NCI-H526 treated with DMSO at 0.1 percent for 48 hours (cell line): ENCODE measurements around the gene SLC26A11.
"Not testable (repeated sequence)": the region's sequence is repeated elsewhere in the genome, so short reads cannot be mapped to it uniquely, and the experiment has no call there.

Source experiments
- DNase-seq: peaks from one replicate; lab custom pipeline; 2025; lab: John Stamatoyannopoulos, UW

The SLC26A11 gene

DNA sequence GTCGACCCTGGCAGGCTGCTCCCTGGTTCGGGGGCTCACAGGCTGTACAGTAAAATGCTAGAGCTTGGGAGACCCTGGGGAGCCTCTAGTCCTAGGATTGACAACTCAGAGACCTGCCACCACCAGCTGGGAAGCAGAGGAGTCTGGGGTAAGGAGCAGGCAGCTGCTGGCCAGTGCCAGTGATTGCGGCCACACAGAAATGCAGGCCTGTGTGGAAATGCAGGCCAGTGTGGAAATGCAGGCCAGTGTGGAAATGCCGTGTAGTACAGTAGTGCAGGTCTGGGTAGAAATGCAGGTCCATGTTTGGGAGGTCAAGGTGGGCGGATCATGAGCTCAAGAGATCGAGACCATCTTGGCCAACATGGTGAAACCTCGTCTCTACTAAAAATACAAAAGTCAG is 23.6 kb upstream of the SLC26A11 start:
- no peak for DNase-seq

DNA sequence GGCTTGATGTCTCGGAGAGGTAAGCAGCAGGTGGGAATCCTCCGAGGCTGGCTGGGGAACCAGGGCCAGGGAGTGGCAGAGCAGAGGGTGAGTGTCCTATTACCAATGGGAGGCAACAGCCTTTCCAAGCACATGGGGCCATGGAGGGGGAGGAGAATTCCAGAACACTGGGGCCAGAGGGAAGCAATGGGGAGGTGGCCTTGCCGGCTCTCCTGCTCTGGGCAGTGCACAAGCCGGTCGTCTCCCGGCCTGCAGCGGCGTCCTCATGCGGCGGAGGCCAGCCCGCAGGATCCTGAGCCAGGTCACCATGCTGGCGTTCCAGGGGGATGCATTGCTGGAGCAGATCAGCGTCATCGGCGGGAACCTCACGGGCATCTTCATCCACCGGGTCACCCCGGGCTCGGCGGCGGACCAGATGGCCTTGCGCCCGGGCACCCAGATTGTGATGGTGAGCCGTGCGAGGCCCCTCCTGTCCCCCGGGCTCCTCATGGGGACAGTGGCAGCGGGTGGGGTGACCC is 22.0 kb upstream of the SLC26A11 start:
- no peak for DNase-seq

DNA sequence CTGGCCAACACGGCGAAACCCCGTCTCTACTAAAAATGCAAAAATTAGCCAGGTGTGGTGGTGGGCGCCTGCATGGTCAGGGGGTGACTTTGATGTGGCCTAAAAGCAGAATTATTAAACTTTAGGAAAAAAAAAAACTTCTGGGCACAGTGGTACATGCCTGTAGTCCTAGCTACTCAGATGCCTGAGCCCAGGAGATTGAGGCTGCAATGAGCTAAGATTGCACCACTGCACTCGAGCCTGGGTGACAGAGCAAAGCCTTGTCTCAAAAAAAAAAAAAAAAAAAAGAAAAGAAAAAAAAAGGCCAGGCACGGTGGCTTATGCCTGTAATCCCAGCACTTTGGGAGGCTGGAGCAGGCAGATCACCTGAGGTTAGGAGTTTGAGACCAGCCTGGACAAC is 20.9 kb upstream of the SLC26A11 start:
- not testable (repeated sequence) for DNase-seq

DNA sequence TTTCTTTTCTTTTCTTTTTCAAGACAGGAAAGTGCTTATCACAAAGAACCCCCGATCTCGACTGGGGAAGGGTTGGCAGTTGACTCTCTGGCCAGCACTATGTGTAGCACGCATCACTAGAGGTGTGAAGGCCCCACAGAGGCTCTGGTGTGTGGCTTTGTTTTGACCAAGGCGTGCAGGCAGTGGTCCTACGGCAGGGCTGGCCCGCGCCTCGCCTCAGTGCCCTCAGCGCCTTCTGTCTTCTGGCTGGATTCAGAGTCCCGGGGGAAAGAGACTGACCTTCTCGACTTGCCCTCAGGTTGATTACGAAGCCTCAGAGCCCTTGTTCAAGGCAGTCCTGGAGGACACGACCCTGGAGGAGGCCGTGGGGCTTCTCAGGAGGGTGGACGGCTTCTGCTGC is 18.8 kb upstream of the SLC26A11 start:
- DNase-seq: no peak

DNA sequence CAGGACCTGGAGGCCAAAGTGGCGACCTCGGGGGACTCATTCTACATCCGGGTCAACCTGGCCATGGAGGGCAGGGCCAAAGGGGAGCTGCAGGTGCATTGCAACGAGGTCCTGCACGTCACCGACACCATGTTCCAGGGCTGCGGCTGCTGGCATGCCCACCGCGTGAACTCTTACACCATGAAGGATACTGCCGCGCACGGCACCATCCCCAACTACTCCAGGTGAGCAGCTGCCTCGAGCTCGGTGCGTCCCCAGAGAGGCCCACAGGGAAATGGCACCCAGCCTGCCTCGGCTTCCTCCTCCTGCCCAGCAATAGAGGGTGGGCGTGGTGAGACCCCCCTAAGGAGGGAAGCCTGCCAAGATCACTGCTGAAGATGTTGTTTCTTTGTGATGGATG is 18.0 kb upstream of the SLC26A11 start:
- DNase-seq: no peak

DNA sequence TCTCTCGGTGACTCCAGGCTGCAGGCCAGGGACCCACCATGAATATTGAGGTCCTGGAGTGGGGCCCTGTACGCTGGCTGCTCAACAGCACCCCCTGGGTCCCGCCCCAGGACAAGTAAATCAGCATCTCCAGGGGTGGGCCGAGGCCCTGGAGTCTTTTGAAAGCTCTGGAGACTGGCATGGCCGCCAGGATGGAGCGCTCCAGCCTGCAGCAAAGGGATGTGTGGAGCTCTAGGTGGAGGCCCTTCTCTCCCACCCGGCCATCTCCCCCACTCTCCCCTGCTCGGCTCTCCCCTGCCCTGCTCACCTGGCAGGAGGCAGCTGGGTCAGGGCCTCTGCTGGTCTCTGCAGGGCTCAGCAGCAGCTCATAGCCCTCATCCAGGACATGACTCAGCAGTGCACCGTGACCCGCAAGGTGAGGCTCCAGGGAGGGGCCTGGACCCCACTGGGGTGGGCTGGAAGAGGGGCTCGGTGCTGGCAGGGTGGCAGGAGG is 16.7 kb upstream of the SLC26A11 start:
- no peak for DNase-seq

DNA sequence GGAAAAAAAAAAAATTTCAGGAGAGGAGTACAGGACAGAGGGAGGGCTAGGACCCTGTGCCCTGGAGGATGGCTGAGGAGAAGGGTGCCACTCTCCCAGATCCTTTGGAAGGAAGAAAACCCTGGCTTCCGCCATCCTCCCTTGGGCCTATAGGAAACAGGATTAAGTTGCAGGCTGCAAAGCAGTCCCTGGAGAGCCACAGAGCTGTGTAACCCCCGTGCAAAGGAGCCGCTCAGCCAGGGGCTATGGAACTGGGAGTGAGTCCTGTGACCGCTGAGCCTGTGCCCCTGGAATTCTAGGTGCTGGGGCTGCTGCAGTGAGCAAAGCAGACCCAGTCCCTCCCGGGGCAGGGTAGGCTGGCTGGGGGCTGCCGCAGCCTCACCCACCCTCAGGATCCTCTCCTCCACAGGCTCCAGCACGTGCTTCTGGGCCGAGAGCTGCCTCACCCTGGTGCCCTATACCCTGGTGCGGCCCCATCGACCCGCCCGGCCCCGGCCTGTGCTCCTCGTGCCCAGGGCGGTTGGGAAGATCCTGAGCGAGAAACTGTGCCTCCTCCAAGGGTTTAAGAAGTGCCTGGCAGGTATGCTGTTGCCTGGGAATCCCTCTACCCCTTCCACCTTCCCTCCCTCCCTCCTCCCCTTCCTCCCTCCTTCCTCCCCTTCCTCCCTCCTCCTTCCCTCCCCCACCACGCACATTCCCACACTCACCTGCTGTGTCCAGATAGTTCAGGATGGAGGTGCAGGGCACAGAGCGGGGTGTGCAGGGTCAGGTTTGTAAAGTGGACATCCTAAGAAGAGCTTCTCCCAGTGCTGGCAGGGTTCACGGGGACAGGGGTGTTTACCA is 15.4 kb upstream of the SLC26A11 start:
- no peak for DNase-seq

DNA sequence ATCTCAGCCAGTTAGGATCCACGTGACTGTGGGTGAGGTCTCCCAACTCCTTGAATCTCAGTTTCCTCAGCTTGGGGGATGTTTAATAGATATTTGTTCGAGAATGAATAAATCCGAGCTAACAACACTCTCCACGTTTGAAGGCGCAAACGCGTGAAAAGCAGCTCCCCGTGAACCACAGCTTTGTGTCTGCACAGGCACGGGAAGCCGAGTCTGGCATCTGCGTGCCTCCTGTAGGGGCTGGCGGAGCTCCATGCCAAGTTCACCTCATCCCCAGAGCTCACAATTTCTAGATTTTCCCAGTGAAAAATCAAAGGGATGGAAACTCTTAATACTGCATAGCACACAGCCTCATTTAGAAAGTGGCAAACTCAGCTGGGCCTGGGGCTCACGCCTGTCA is 14.4 kb upstream of the SLC26A11 start:
- DNase-seq: no peak

DNA sequence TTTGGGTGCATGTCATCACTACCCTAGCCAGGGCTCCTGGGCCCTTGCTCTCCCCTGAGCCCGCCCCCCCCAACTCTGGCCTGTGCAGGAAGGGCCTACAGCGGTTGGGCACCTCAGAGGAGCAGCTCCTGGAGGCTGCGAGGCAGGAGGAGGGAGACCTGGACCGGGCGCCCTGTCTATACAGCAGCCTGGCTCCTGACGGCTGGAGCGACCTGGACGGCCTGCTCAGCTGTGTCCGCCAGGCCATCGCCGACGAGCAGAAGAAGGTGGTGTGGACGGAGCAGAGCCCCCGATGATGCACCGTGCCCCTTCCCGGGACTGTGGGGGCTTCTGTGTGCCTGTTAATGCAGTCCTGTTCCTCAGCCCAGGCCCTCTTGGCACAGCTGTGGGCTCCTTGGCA is 12.2 kb upstream of the SLC26A11 start:
- DNase-seq: no peak

DNA sequence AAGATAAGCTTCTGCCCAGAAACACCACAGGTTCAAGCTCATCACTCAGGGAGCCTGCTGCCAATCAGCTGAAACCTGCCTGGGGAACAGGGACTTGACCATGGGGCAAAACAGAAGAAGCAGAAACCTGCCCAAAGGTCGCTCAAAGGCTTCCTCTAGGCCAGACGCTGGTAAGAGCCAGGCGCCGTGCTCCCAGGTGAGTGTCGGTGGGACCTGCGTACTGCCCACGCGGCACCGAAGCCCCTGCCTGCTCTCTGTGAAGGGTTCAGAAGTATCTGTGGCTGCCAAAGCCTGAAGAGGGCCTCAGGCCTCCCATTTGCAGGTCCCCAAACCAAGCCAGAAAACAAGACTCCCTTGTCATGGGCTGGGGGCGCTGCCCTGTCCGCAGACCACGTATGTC is 10.5 kb upstream of the SLC26A11 start:
- no peak for DNase-seq

DNA sequence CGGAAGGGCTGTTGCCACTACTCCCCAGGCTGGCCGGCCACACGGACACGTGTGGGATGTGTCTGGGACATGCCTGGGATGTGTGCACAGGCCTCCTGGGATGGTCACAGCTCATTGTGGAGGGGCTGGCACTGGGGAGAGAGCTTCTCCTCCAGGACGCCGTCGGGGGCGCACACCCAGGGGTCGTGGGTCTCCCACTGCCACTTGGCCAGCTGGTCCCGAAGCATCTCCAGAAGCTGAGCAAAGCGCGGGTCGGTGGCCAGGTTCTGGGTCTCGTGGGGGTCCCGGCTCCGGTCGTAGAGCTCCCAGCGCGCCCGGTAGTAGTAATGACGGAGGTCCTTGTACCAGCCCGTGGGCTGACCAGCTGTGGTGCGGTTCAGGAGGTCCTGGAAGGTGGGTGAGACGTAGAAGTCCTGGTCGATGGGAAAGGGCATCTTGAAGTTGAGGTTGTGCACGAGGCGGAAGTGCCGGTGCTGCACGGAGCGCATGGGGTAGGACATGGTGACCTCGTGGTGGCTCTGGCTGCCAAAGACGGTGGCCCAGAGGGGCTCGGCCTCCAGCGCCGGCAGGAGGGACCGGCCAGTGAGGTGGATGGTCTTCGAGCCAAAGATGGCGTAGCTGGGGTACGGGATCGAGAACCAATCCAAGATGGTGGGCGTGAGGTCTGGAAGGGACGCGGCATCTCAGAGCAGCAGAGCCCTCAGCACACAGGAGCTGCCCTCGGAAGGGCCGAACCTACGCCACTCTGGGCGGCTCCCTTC is 9.7 kb upstream of the SLC26A11 start:
- DNase-seq: no peak

DNA sequence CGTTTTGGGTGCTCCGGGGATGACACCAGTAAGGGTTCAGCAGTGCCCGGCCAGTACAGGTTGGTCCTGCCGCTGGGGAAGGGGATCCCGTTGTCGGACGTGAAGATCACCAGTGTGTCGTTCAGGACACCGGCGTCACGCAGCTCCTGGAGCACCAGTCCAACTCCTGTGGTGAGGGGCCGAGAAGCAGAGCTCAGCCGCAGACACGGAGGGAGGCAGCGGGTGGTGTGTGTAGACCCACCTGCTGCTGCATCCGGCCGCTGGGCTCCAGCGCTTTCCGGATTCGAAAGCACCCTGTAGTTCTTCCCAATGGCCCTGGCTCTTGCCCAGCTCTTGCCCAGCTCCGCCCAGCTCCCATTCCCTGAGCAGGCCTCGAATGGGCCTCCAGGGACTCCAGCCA is 8.1 kb upstream of the SLC26A11 start:
- no peak for DNase-seq

DNA sequence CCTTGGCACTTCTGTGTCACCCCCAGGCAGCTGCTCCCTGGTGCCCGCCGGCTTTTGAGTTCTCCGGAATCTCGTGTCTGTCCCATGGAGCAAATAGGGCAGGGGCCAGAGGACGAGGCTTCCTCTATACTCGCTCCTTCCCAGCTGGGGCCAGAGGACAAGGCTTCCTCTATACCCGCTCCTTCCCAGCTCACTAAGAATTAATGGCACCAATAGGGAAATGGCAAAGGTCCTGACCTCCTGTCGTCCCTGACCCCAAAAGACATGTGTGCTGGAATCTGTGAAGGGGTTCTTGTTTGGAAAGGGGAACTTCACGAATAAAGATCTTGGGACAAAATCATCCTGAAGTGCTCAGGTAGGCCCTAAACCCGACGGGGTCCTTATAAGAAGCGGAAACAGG is 7.7 kb upstream of the SLC26A11 start:
- no peak for DNase-seq

DNA sequence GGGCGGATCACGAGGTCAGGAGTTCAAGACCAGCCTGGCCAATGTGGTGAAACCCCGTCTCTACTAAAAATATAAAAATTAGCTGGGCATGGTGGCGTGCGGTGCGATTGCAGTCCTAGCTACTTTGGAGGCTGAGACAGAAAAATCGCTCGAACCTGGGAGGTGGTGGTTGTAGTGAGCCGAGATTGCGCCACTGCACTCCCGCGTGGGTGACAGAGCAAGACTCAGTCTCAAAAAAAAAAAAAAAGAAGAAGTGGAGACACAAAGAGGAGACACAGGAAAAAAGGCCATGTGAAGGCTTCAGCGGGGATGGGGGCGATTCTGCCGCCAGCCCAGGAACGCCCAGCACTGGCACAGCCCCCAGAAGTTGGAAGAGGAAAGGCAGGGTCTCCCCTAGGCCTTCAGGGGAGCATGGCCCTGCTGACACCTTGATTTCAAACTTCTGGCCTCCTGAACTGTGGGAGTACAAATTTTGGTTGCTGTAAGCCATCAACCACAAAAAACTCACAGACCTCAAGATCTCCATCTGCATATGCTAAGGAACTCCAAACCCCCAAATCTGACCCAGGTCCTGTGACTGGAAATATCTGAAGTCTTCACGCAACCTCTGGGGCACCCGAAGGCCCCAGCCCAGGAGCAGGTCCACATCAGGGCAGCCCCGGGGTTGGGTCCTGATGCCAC is 7.1 kb upstream of the SLC26A11 start:
- no peak for DNase-seq

DNA sequence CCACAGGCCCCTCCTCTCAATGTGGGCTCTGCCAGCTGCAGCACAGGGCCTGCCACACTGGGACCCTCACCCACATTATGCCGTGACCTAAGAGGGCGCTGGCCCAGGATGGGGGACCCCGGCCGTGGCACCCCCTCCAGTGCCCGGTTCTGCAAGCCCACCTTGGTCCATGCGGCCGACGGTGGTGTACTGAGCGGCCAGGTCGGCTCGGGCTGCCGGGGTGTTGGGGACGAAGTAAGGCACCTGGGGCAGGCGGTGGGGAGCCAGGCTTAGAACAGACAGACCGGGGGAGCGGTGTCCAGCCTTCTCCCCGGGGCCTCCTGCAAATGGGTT is 6.6 kb upstream of the SLC26A11 start:
- DNase-seq: no peak

DNA sequence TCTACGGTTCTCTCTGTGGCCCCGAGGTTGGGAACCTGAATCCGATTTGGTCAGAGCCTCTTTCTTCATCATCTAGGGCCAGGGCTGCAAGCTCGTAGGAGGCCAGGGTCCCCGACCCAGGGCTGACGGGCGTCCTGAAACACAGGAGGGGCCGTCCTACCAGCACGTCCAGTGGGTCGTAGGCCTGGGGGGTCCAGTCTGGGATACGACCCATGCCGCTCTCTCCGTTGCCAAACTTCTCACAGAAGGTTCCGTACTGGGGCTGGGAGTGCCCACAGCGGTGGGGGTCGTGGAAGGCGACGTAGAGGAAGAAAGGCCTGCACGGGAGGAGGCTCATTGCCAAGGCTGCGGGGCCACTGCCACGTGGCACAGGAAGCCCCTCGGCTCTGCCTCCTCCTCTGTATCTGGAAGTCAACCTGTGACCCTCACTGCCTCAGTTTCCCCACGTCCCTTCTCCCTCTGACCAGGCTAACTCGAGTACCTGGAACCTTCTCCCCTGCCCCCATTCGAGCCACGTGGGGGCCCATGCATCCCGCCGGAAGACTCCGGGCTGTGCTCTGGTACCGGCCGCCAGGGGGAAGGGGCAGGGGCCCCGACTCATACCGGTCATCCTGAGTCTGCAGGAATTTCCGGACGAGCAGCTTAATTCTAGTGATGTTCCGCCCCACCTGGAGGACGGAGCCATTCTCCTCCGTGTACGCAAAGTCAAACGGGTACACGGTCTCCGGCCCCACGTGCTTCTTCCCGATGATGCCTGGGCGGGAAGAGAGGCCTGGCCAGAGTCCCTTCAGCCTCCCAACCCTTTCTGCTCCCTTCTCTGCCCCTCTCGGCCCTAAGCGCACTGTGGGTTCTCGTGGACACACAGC is 6.0 kb upstream of the SLC26A11 start:
- no peak for DNase-seq

DNA sequence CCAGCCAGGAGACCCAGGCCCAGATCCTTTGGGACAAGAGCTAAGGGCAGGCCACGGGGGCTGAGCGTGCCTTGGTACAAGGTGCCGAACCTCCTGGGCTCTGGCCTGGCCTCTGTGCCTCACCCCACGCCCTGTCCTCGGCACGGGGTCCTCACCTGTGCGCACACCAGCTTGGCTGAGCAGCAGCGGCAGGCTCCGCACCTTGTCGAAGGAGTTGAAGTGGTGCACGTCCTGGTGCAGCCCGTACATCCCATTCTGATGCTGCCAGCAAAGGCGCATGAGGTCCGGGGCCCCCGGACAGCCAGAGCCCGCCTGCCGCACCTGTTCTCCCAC is 5.4 kb upstream of the SLC26A11 start:
- DNase-seq: no peak

DNA sequence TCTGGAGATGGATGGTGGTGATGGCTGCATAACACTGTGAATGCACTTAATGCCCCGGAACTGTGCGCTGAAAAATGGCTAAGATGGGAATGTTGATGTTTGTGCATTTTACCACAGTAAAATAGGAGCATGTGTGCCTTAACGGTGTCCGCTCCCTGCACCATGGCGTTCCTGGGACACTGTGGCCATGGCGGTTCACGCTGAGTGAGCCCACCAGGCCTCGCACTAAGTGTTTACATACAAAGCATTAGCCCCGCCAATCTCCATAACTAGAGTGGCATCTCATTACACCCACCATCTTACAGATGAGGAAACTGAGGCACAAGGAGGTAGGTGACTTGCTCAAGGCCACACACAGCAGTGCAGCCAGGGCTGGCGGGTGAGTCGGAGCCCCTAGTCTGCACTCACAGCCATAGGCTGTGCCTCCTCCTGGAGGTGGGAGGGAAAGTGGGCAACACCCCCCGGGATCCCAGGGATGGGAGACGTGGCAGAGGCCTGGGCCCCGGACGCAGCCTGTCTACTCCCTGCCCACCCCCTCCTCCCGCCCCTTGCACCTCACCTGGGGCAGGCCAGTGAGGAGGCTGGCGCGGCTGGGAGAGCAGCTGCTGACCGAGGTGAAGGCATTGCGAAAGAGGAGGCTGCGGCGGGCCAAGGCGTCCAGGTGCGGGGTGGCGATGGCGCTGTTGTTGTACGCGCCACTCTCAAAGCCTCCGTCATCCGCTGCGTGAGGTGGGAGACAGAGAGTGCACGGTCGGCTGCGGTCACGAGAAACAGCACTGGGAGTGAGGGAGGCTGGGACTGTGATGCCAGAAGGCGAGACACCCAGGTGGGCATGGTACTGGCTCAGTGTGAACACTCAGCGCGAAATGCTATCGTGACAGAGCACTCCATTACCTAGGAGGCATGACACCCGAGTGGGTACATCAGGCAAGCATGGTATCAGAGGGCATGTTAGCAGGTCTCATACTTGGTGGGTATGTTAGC is 3.5 kb upstream of the SLC26A11 start:
- no peak for DNase-seq

DNA sequence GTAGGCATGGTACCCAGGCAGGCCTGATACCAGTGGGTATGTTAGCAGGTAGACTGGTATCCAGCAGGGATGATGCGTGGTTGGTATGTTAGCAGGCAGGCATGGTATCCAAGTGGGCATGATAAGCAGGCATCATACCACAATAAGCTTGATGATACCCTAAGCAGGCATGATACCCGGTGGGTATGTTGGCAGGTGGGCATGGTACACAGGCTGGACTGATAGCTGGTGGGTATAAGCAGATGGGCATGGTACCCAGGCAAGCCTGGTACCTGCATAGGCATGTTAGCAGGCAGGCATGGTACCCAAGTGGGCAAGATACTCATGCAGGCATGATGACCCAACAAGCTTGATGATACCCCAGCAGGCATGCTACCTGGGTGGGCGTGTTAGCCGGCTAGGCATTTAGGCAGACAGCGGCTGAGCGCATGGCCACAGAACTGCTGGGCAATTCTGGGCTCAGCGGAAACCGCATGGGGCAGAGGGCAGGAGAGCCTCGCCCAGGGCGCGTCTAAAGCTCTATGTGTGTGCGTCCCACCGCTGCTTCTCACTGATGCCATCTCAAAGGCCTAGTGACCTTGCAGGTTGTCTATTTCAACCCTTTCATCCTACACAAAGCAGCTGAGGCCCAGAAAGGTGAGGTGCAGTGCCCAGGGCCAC is 2.4 kb upstream of the SLC26A11 start:
- DNase-seq: no peak

DNA sequence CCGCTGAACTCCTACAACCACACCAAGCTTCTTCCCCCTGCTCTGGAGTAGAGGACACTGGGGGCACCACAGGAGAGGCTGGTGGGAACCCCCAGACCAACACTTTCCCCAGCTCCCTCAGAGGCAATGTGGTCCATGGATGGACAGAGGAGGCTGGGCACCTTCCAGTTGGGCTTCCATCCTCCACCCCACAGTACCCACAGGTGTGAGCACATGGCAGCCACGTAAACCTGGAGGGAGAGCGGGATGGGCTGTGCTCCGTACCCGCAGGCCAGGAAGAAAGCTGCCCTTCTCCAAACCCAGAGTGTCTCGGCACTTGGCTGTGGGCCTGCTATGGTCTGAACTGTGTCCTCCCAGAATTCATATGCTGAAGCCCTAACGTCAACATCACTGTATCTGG is 1.8 kb upstream of the SLC26A11 start:
- DNase-seq: no peak
